ENCODE measurements around the gene UVRAG. TPM values are rescaled to one million over a fixed set of nuclear protein-coding genes. Genes with fewer than 3 reads are reported as not detected.
A peak's percentile ranks its signal among the peaks of the same experiment; 100 is the strongest.

UVRAG gene
- total and polyA plus RNA-seq, 2 of the 13 experiments (the other 11 are each of a cell fraction or from before 2014, with no cell fraction given) = 9.7 to 17.3 TPM

GRCh38 chr11:76152741-76153570 is 337.9 kb downstream of the UVRAG start (continued):
- TF ChIP-seq SOX5 (CRISPR knock-in tag; IDR thresholded peaks at IDR 0.05; ENCODE audit: borderline replicate concordance) (peak; percentile 43), ADNP (CRISPR knock-in tag; IDR thresholded peaks at IDR 0.05) (no peak), ETV5 (CRISPR knock-in tag; IDR thresholded peaks at IDR 0.05; ENCODE audit: borderline replicate concordance) (peak; percentile 28; the same call in 1 of the 2 replicates)

- no TSS peak for BruUV-seq (replicated peaks)
- H3K27me3 ChIP-seq (ENCODE audit: control insufficient read depth in 1 of 2, insufficient read depth in 2 of 2, low read length in 2 of 2) = peaks cover 0 to 1% of the 10 kb centered on the region in 2 experiments; a peak in 3 of 5 replicates
- WGBS (ENCODE audit: low lambda C conversion rate) = 2% methylated on average over 6 of the region's 6 CpGs
- FAIRE-seq (no peak), DNase-seq (ENCODE audit: low spot score) (peak; percentile 49), ATAC-seq (peak; percentile 48)
- H3K27ac ChIP-seq (ENCODE audit: extremely low read length, insufficient read depth, low read length) = peak overlapping the region; percentile 34
- in situ Hi-C loops (cut with HindIII; ENCODE audit: extremely low pct_ligation_motif_present, low pct_unique_long_range_greater_than_20kb) (loop anchor here (5.0 kb wide), 1 partner anchor 251 kb away; no protein-coding TSS in a partner anchor), intact Hi-C loops (cut with micrococcal nuclease; ENCODE audit: unreplicated experiment) (no loop called here)
- H3K79me2 ChIP-seq (ENCODE audit: insufficient read depth, low read length) = no peaks in the 10 kb centered on the region
- H2AFZ ChIP-seq (ENCODE audit: low read length) = no peak overlapping the region
- H3K36me3 ChIP-seq (replicated peaks in 1 of 2; ENCODE audit: control insufficient read depth in 1 of 2, insufficient read depth in 2 of 2, low read length in 2 of 2) = no peaks in the 10 kb centered on the region
- H4K20me1 ChIP-seq (ENCODE audit: insufficient read depth, low read length) = no peaks in the 10 kb centered on the region
- H3K4me3 ChIP-seq (replicated peaks in 1 of 3; ENCODE audit: insufficient read depth in 1 of 3, low read depth in 2 of 3, low read length in 3 of 3) = peak overlapping the region in 2 of 3 experiments; percentile 28 to 68; a peak in 4 of 6 replicates
- CTCF ChIA-PET (ENCODE audit: low intra/inter-chr PET ratio, low total read pairs) = no interaction called here
- peak overlapping the region; percentile 85 for H3K4me2 ChIP-seq (ENCODE audit: low read depth, low read length)
- peaks cover 88% of the 10 kb centered on the region for H3K4me1 ChIP-seq (ENCODE audit: insufficient read depth, low read length)
- no peak overlapping the region for H3K9ac ChIP-seq (ENCODE audit: insufficient read depth, low read depth, low read length)
- POLR2A ChIA-PET = no interaction called here
- H3K9me3 ChIP-seq (ENCODE audit: low read length) = no peaks in the 10 kb centered on the region
- no peak for TF ChIP-seq RNF219 (CRISPR knock-in tag; IDR thresholded peaks at IDR 0.05)
- TF ChIP-seq SNAPC5 (CRISPR knock-in tag; IDR thresholded peaks at IDR 0.05; ENCODE audit: borderline replicate concordance) = no peak
- TF ChIP-seq E2F2 (CRISPR knock-in tag; IDR thresholded peaks at IDR 0.05; ENCODE audit: borderline replicate concordance) = no peak
- TF ChIP-seq HNF4G (IDR thresholded peaks at IDR 0.05; ENCODE audit: borderline replicate concordance, low read depth, low read length) = no peak
- no peak for TF ChIP-seq HNF4G (CRISPR knock-in tag; IDR thresholded peaks at IDR 0.05; ENCODE audit: borderline replicate concordance, low read depth)
- TF ChIP-seq SYNCRIP (IDR thresholded peaks at IDR 0.05; ENCODE audit: insufficient read depth, low read depth, low read length) = no peak
- no peak for TF ChIP-seq ZBTB21 (CRISPR knock-in tag; IDR thresholded peaks at IDR 0.05)
- TF ChIP-seq GATAD1 (CRISPR knock-in tag; IDR thresholded peaks at IDR 0.05) = 0 out of 2 replicates have a peak, but pooled peaks have one; percentile 9
- peak; percentile 5; the same call in 1 of the 2 replicates for TF ChIP-seq ZNF574 (CRISPR knock-in tag; IDR thresholded peaks at IDR 0.05)
- 0 out of 2 replicates have a peak, but pooled peaks have one; percentile 0 for TF ChIP-seq ZKSCAN5 (CRISPR knock-in tag; IDR thresholded peaks at IDR 0.05)
- no peak for TF ChIP-seq ATF5 (CRISPR knock-in tag; IDR thresholded peaks at IDR 0.05; ENCODE audit: low read depth)
- TF ChIP-seq ZFP41 (CRISPR knock-in tag; IDR thresholded peaks at IDR 0.05; ENCODE audit: borderline replicate concordance) = no peak
Measured at GRCh38 chr11:76153571-76153923, 338.5 kb downstream of the UVRAG start.

All from HepG2 (cell line).